ENCODE measurements around the gene FAM124A. TPM values are rescaled to one million over a fixed set of nuclear protein-coding genes. Genes with fewer than 3 reads are reported as not detected.

FAM124A gene
- total RNA-seq, 1 donor from 2014 or later = 2.4 TPM

DNA sequence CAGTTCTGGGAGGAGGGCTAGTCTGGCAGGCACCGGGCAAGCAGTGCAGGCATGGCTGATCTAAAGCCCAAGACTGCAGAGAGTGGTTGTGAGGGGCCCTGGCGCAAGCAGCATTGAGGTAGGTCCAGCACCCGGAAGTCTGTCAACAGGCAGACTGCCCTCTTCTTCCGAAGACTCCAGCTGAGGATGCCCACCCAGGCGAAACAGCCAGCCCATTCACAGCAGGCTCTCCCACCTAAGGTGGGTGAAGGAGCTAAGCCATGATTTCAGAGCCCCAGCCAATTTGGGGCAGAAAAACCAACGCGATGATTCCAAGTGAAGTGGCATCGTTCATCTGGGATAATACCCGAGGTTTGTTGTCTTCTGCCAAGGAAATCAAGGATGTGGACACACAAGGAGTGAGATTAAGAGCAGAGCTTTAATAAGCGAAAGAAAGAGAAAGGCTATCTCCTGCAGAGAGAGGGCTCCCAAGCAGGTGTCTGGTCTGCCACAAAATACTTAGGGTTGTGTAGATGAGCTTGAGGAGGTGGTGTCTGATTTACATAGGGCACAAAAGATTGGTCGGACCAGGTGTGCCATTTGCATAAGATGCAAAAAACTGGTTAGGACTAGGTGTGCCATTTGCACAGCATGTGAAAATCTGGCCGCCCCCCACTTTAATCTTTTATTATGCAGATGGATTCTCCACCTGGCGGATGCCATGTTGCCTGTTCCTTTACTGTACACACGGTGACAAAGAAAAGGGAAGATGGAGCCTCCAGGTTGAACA, 22.6 kb downstream of the FAM124A start:
- no peaks in the 10 kb centered on the region for H3K9me3 Mint-ChIP-seq (ENCODE audit: low read depth)

DNA sequence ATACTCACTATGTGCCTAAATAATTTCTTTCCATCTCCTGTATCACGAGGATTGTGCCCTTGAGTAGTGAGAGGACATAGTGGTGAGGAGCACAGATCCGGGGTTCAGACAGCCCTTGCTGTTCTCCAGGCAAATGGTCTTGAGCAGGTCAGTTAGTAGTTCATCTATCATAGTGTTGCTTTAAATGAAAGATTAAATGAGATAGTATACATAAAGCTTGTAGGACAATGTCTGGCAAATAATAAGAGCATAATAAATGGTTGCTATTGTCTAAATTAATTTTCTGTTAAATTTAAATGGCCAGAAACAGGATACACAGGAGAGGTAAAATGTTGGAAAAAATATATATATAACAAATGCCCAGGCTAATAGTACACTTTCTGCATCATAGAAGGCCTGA, 23.4 kb downstream of the FAM124A start:
- H3K4me1 Mint-ChIP-seq (ENCODE audit: low read depth) = peaks cover 7% of the 10 kb centered on the region
- no peak for DNase-seq (ENCODE audit: low spot score)
- H3K27ac Mint-ChIP-seq (ENCODE audit: unreplicated experiment) = no peak overlapping the region
- H3K4me3 Mint-ChIP-seq (ENCODE audit: unreplicated experiment) = no peak overlapping the region
- no peak for TF ChIP-seq CTCF (IDR thresholded peaks at IDR 0.05)
- no peaks in the 10 kb centered on the region for H3K9me3 Mint-ChIP-seq (ENCODE audit: low read depth)
- H3K36me3 Mint-ChIP-seq (ENCODE audit: low read depth) = no peaks in the 10 kb centered on the region
- H3K27me3 Mint-ChIP-seq (ENCODE audit: low read depth) = no peaks in the 10 kb centered on the region

More for the DNA sequence above, 22.6 kb downstream of the FAM124A start:
- Mint-ChIP-seq H3K27me3 (ENCODE audit: low read depth) (no peaks in the 10 kb centered on the region), H3K4me1 (ENCODE audit: low read depth) (peaks cover 9% of the 10 kb centered on the region), H3K4me3 (ENCODE audit: unreplicated experiment) (no peak overlapping the region), H3K36me3 (ENCODE audit: low read depth) (no peaks in the 10 kb centered on the region), H3K27ac (ENCODE audit: unreplicated experiment) (no peak overlapping the region)
- TF ChIP-seq CTCF (IDR thresholded peaks at IDR 0.05) = no peak
- DNase-seq (ENCODE audit: low spot score) = no peak

GRCh38 chr13:51246025-51246417, 23.8 kb downstream of the FAM124A start:
- no peaks in the 10 kb centered on the region for H3K36me3 Mint-ChIP-seq (ENCODE audit: low read depth)
- no peak for TF ChIP-seq CTCF (IDR thresholded peaks at IDR 0.05)
- no peak overlapping the region for H3K4me3 Mint-ChIP-seq (ENCODE audit: unreplicated experiment)
- DNase-seq (ENCODE audit: low spot score) = no peak
- H3K9me3 Mint-ChIP-seq (ENCODE audit: low read depth) = no peaks in the 10 kb centered on the region
- no peaks in the 10 kb centered on the region for H3K27me3 Mint-ChIP-seq (ENCODE audit: low read depth)
- no peak overlapping the region for H3K27ac Mint-ChIP-seq (ENCODE audit: unreplicated experiment)
- peaks cover 7% of the 10 kb centered on the region for H3K4me1 Mint-ChIP-seq (ENCODE audit: low read depth)

DNA sequence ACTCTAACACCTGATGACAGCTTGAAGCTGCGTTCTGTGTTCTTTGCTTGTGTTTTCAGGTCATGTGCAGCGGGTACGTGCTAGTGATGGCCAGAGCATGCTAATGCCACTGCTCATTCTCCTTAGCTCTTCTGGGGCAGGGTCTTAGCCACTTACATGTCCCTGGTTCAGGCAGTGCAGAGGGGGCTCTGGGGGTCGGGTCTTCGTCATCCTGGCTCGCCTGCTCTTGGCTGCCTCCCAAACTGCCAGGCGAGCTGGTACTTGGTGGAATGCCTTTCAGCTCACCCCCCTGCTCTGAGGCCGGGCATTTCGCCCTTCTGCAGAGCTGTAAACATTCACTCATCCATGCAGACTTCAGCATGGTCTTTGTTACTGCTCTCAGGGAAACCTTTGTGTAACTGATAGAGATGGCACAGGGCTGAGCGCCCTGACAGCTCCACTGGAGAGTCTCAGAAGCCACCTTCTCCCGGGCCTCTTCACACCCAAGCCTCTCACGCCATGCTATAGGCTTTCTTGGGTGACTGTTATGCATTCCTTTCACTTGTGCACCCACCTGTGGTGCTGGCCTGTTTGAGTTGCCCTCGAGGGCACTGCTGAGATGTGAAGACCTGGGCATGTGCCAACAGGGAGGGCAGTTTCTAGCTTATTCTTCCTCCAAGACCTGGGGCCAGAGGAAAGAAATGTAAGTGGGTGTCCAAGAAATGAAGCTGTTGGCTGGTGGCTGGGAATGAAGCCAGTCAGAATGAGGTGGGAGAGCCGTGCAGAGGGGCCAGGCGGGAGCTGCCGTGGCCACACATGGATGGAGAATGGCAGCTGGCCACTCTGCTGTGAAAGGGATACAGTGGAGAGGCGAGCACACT, 24.4 kb downstream of the FAM124A start:
- H3K36me3 Mint-ChIP-seq (ENCODE audit: low read depth) = no peaks in the 10 kb centered on the region
- TF ChIP-seq CTCF (IDR thresholded peaks at IDR 0.05) = no peak
- H3K27me3 Mint-ChIP-seq (ENCODE audit: low read depth) = no peaks in the 10 kb centered on the region
- no peaks in the 10 kb centered on the region for H3K9me3 Mint-ChIP-seq (ENCODE audit: low read depth)
- no peak overlapping the region for H3K27ac Mint-ChIP-seq (ENCODE audit: unreplicated experiment)
- DNase-seq (ENCODE audit: low spot score) = no peak
- no peak overlapping the region for H3K4me3 Mint-ChIP-seq (ENCODE audit: unreplicated experiment)
- peaks cover 7% of the 10 kb centered on the region for H3K4me1 Mint-ChIP-seq (ENCODE audit: low read depth)

GRCh38 chr13:51249255-51249654, 27.1 kb downstream of the FAM124A start:
- Mint-ChIP-seq H3K36me3 (ENCODE audit: low read depth) (no peaks in the 10 kb centered on the region), H3K4me1 (ENCODE audit: low read depth) (peaks cover 7% of the 10 kb centered on the region), H3K27ac (ENCODE audit: unreplicated experiment) (no peak overlapping the region), H3K9me3 (ENCODE audit: low read depth) (no peaks in the 10 kb centered on the region), H3K4me3 (ENCODE audit: unreplicated experiment) (no peak overlapping the region), H3K27me3 (ENCODE audit: low read depth) (no peaks in the 10 kb centered on the region)
- no peak for TF ChIP-seq CTCF (IDR thresholded peaks at IDR 0.05)
- DNase-seq (ENCODE audit: low spot score) = no peak

Data from chondrocyte (in vitro differentiated cells).